ENCODE results near the gene NIPA2.

The NIPA2 gene

DNA sequence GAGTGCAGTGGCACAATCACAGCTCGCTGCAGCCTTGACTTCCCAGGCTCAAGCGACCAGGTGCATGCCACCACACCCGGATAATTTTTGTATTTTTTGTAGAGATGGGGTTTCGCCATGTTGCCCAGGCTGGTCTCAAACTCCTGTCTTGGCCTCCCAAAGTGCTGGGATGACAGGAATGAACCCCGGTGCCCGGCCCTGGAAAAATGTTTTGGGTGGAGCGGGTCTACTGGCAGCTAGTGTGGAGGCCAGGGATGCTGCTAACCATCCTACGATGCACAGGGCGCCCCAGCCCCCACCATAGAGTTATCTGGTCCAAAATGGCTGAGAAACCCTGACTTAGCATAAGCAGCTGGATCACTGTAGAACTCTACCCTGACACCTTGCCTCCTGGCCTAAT lies 35.4 kb downstream of the NIPA2 start:
- FAIRE-seq (no peak), DNase-seq (ENCODE audit: extremely low spot score, insufficient read length, low read depth) (no peak)

DNA sequence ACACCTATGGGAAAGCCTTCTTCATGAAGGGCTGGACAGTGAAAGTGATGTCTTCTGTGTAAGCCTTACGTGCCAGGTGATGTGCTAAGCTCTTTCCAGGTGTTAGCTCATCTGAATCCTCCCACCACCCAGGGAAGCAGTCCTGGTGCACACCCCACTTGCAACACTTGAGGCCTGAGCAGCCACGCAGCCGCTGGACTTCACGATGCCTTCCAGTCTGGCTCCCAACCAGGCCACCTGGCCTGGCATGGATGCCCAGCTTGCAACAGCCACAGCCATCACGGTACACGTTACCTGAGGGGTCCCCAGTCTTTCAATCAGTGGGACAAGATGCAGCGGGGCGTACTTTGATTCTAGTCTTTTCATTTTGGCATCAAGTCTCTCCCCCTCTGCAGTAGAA lies 35.8 kb downstream of the NIPA2 start:
- FAIRE-seq (no peak), DNase-seq (ENCODE audit: extremely low spot score, insufficient read length, low read depth) (no peak)

DNA sequence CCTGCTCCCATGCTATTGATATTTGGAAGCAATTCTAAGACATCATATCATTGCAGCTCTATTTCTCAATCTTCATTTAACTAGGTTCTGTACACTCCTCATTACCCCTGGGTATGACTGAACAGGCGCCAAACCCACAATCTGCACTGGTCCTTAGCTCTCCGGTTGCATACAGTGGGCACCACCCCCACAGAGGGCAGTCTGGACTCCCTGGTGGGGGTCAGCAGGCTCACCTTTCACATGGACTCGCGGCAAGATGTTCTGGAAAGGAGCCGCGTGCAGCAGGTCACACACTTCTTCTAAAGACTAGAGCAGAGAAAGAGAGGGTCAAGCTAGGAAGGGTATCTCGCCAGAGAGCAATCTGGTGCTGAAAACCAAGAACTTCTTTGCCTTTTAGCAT lies 36.5 kb downstream of the NIPA2 start:
- DNase-seq (ENCODE audit: extremely low spot score, insufficient read length, low read depth) (no peak), FAIRE-seq (no peak)

DNA sequence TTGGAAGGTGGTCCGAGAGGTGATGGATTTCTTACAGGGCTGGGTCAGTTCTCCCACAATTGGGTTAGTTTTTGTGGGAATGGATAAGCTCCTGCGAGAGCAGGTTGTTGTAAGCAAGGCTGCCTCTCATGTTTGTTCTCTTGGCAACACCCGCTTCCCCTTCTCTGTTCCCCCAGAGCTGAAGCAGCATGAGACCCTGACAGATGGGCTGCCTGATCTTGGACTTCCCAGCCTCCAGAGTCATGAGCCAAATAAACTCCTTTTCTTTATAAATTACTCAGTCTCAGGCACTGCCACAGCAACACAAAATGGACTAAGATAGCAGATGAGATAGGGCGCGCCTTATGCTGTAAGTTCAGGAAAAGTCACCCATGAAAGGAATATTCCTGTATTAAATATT lies 38.7 kb downstream of the NIPA2 start:
- FAIRE-seq (no peak), DNase-seq (ENCODE audit: extremely low spot score, insufficient read length, low read depth) (no peak)

DNA sequence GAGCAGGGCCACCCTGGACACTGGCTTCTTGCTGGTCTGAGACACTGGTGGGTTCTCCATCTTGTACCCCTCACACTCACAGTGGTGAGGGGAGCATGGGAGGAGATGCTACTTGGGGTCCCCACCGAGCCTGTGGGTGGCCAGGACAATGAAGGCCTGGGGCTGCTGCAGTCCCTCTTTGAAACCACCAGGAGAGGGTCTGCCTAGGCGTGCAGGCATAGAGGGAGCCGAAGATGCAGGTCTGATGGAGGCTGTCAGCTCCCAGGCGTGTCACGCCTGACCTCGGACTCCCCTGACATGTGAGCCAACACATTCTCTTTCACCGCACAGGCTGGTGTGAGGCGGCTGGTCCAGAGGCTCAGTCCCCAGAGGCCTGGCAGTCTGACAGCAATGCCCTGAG lies 39.1 kb downstream of the NIPA2 start:
- FAIRE-seq = no peak
- no peak for DNase-seq (ENCODE audit: extremely low spot score, insufficient read length, low read depth)

DNA sequence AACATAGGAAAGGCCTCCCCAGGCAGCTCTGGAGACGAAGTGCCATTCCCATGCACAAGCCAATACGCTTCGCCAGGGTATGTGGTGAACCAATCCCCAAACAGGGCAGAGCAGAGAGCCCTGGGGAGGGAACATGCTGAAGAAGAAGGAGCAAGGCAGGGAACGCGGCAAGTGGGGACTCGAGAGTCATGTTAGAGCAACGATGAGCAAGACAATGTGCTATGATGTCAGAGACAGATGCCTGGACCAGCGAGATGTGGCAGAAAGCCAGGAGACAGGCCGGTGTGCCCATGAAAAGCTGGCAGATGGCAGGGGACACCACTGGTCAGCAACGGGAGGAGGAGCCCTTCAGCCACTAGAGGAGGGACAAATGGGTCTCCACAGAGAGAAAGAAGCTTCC lies 39.6 kb downstream of the NIPA2 start:
- FAIRE-seq (no peak), DNase-seq (ENCODE audit: extremely low spot score, insufficient read length, low read depth) (no peak)

DNA sequence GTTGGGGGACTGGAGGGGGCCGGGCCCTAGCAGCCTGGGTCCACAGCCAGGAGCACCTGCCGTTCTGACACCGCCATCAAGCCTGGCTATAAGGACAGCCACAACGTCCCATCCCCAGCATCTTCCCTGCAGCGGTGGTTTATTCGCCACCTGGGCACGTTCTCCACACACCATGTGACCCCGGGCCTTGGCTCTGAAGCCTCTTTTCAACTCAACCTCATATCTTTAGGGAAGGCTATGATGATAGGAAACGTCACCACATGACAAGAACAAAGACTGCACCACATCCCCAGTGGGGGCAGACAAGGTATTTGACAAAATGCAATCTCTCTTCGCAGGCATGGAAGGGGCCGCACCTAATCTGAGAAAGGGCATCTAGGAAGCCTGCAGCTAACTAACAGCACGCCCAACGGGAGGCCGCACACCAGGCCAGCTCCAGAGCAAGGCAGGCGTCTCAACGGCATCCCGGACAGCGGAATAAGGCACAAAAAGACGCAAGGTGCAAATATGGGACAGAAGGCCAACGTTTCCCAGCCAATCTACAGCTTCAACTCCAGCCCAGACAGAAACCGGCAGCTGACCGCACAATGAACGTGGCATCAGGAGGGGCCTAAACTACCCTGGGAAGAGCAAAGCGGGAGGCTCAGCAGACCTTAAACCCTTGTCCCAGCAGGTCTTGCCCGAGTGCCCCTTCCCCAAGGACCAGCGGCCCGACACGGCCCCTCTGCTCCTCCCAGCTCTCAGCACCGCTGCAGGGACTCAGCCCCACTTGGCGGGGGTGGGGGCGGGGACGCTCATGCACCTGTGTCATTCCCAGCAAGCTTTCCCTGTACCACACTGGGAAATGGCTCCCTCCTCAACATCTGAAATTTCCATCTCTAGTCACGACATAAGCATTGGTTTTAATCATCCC lies 41.9 kb downstream of the NIPA2 start:
- FAIRE-seq = no peak
- no peak for DNase-seq (ENCODE audit: extremely low spot score, insufficient read length, low read depth)

DNA sequence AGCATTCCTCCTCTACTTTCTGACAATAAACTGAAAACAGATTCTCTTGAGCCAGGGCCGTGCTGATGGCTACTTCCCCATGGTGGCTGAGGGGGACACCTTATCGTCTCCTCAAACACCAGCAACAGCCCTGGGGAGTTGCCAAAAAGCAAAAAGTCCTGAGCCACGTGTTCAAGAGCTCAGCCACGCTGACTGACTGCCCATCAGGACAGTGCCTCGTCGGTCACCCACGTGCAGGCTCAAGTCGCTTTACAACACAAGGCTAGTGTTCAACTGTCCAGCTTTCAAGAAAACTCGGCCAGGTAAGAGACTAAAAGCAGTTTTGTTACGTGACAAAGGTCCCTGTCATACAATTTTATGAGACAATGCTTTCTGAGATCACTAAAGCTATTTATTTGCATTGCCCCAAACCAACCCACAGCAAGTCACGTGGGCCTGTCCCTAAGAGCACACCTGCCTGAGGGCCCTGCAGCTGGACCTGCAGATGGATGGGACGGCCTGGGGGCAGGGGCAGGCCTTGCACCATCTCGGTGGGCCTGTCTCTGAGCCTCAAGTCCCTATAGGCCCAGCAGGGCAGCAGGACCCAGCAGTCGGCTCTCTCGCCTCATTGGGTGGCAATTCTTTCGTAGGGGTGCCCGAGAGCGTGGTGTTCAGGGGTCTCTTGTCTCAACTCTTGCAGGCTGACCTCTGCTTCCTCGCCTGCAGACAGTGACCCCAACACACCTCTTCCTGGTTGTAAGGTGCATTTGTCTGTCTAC lies 42.7 kb downstream of the NIPA2 start:
- FAIRE-seq (no peak), DNase-seq (ENCODE audit: extremely low spot score, insufficient read length, low read depth) (no peak)

DNA sequence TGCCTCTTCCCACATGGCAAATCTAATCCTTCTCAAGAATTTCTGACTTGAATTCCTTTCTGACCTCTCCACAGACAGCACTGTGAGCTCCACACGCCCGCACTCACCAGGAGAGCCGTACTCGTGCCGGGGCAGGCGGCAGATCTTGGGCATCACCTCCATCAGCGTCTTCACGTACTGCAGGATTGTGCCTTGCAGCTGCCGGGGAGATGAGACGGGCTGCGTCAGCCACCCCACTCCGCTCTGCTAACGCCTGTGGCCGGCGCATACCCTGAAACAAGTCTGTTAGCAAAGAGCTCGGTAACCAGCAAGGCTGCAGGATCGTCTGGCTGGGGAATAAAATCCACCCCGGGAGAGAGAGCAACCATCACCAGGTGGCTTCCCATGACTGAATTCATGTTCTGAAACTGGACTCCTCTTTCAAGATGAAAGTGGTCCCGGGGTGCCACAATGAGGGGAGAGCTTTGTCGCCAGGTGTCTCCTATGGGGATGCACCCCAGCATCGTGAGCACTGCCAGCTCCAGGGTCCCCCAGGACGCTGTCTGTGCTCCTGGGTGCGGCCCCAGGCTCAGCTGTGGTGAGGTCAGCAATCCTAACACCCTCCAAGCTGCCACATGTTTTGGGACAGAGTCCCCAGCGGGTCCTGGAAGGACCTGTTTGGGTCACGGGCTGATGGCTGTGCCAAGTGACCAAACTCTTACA lies 43.4 kb downstream of the NIPA2 start:
- FAIRE-seq = no peak
- DNase-seq (ENCODE audit: extremely low spot score, insufficient read length, low read depth) = no peak

DNA sequence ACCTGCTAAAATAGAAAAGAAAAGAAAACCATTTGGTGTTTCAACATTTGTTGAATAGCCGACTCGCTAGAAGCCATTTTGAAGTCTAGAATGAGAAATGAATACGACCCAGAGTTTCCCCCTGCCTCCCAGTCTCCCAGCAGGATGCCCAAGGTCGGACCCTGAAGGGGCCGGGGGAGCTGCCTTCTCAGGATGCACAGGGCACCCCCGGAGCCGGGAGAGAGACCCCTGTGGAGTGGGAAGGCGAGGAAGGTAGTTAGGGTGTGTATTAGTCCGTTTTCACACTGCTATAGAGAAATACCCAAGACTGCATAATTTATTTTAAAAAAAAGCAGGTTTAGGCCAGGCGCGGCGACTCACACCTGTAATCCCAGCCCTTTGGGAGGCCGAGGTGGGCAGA lies 44.7 kb downstream of the NIPA2 start:
- DNase-seq (ENCODE audit: extremely low spot score, insufficient read length, low read depth) (no peak), FAIRE-seq (no peak)

DNA sequence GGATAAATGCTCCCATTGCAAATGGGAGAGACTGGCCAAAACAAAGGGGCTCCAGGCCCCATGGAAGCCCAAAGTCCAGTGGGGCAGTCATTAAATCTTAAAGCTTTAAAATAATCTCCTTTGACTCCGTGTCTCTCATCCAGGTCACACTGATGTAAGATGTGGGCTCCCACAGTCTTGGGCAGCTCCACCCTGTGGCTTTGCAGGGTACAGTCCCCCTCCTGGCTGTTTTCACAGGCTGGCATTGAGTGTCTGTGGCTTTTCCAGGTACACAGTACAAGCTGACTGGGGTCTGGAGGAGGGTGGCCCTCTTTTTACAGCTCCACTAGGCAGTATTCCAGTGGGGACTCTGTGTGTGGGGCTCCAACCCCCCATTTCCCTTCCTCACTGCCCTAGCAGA lies 45.9 kb downstream of the NIPA2 start:
- no peak for FAIRE-seq
- DNase-seq (ENCODE audit: extremely low spot score, insufficient read length, low read depth) = no peak

DNA sequence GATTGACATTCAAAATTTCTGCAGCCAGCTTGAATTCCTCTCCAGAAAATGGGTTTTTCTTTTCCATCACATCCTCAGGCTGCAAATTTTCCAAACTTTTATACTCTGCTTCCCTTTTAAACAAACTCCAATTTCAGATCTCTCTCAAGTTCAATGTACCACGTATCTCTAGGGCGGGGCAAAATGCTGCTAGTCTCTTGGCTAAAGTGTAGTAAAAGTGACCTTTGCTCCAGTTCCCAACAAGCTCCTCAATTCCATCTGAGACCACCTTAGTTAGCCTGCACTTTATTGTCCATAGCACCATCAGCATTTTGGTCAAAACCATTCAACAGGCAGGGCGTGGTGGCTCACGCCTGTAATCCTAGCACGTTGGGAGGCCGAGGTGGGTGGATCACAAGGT lies 46.7 kb downstream of the NIPA2 start:
- FAIRE-seq = no peak
- no peak for DNase-seq (ENCODE audit: extremely low spot score, insufficient read length, low read depth)

DNA sequence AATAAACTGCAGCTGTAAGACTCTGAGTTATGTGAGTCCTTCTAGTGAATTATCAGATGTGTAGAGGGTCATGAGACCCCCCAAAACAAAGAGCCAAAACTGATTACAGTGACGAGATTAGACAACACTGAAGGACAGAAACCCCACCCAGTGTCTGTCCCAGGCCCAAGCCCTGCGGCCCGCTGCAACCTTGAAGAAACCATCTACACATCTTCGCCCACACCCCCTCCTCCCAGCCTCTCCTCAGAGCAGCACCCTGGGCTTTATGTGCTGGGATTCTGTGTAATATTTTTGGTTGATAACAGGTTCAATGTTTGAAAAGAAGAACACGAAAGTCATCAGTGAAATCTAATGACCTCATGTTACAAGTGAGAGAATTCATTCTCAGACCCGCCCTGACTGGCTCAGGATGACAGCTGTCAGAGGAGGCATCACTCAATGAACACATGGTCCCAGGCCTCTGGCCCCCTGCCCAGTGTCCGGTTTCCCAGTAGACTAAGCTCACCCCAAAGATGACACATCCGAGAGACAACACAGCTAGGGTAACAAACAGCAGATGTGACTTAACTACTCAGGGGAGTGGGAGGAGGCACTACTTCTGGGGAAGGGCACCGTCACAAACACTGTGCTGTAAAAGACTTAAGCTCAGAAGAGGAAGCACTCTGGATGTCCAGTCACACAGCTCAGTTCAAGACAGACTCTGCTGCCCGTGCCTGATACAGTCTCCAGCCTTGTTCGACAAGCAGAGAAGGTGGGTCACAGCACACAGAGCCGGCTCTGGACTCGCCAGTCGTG lies 48.9 kb downstream of the NIPA2 start:
- FAIRE-seq = no peak
- no peak for DNase-seq (ENCODE audit: extremely low spot score, insufficient read length, low read depth)

DNA sequence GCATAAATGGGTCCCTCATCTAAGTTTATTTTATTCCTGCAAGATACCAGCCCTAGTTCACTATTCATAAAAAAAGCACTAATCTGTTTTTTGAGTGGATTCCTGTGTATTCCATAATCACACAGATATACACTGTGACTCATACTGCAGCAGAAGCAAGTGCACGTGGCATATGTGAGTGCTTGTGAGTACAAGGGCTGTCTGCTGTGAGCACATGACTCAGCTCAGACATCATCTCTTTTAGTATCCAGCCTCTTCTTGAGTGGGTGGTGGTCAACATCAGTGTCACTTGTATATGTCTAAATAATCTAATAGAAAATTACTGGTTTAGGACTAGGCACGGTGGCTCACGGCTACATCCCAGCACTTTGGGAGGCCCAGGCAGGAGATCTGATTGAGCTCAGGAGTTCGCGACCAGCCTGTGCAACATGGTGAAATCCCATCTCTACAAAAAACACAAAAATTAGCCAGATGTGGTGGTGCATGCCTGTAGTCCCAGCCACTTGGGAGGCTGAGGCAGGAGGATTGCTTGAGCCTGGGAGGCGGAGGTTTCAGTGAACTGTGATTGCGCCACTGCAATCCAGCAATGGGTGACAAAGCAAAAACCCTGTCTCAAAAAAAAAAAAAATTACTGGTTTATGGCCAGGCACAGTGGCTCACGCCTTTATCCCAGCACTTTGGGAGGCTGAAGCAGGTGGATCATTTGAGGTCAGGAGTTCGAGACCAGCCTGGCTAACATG lies 49.8 kb downstream of the NIPA2 start:
- DNase-seq (ENCODE audit: extremely low spot score, insufficient read length, low read depth) = no peak

DNA sequence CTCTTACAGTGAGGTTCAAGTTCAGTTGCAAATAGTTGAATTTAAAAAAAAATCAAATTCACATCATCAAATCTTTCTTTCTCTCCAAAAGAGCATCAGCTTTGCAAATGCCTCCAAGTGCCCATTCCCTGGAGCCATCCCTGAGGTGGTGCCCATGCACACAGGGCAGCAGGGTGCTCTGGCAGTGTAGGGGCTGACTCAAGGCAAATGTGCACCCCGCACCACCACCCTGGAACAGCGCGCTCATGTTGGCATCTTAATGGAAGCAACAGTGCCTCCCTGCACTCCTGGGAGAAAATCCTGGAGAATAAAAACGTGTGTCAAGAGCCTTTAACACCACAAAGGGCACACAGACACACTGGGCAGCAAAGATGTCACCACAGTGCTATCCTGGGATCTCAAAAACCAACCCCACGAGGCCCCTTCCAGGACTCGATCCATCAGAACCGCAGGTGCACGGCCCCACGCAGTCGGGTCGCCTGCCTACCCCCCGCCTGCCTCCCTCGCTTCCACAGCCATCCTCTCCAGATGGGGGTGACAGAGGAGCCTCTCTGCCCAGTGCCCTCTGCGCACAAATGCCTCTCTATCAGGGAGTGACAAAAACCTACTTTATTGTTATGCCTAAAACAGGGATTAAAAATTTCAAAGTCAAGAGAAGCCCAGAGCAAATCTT lies 50.8 kb downstream of the NIPA2 start:
- no peak for DNase-seq (ENCODE audit: extremely low spot score, insufficient read length, low read depth)
- no peak for FAIRE-seq

More for the DNA sequence above, 49.8 kb downstream of the NIPA2 start:
- no peak for FAIRE-seq

DNA sequence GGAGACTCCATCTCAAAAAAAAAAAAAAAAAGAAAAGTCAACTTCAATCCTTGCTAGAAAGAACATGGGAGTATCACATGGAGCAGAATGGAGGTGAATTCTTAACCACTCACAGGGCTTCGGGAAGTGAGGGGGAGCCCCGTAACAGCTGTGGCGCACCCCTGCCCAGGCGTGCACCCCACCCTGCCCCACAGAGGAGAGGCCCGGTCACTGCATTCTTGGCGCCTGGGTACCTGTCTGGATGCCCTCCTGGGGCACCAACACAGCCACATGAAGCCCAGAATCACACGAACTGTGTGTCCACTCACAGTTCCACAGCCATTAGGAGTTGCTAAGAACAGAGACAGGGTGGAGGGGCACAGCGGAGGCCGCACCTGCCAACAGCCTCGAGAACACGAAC lies 51.8 kb downstream of the NIPA2 start:
- DNase-seq (ENCODE audit: extremely low spot score, insufficient read length, low read depth) (no peak), FAIRE-seq (no peak)

DNA sequence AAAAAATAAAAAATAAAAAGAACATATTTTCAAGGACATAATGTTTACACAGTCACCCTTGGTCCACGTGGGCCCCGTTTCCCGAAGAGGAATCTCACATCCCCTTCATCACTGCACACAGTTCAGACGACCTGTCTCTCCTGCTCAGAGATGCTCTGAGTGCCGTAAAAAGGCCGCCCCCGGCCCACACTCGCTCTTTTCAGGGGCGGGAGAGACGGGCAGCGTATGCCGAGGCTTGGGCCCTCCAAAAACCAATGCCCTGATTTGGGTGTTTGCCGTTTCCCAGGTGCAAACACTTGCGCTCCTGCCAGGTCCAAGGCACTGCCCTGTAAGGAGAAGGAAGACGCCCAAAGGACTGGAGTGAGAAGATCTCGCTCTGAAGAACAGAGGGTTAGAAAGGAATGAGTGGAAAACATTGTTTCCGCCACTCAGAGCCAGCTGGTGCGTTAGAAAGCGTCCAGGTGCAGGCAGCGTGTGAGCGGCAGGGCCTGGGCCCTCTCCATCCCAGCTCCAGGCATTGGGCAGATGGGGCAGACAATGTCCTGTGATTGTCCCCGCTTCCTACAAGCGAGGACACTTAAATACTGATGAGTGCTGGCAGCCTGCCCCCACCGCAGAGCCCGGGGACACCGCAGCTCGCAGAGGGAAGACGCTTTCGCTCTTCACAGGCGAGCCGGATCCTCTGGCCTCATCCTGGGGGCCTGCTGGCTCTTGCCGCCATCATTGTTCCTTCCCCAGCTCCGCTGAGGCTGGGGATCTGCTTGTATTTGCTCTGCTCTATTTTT lies 53.2 kb downstream of the NIPA2 start:
- DNase-seq (ENCODE audit: extremely low spot score, insufficient read length, low read depth) (no peak), FAIRE-seq (no peak)

DNA sequence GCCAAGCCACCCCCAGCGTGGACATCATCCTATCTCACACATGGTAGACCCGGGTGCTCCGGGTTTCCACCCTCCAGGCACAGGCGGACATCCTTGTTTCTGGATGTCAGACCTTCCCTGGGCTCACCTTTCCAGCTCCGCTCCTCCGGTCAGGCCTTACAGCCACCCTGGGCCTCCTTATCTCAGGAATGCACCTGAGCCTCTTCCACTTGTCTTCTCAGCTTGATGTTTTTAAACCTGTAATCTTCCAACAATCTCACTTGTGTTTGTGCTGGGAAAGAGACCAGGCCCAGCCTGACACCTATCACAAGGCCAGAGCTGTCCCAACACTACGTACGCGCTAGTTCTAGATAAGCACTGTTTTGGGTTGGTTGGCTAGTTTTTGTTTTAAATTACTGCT lies 53.9 kb downstream of the NIPA2 start:
- FAIRE-seq (no peak), DNase-seq (ENCODE audit: extremely low spot score, insufficient read length, low read depth) (no peak)

Data from GM18507 (cell line).